A549 (cell line): Measurements from ENCODE around the gene DLG2. TPM values are rescaled to one million over a fixed set of nuclear protein-coding genes. Genes with fewer than 3 reads are reported as not detected.

ENCODE experiments used
- ATAC-seq, 2 experiments: fragments of 200-7000 bp in 1 of 2; fragments of >200 bp in 1 of 2; cut with Nextera tagmentation in 1 of 2; cut with Tn5 transposase in 1 of 2; 3 replicates each; pipeline versions ENCODE4 v1.8.0 to v1.9.1; 2018 to 2020; ENCODE audit warnings: mild to moderate bottlenecking in 1 of 2, moderate library complexity in 1 of 2
- CTCF ChIA-PET: fragments of 300-600 bp; sonication (Branson Sonifier 250); formaldehyde crosslinking; extraction: SDS; loops from one replicate; lab custom pipeline; 2021; ENCODE audit warnings: antibody characterized with exemption, inconsistent platforms; lab: Yijun Ruan, JAX
- POLR2A ChIA-PET: fragments of 350-600 bp; formaldehyde crosslinking; extraction: SDS; loops from one replicate; lab custom pipeline; 2021; ENCODE audit warnings: antibody characterized with exemption, inconsistent platforms; lab: Yijun Ruan, JAX
- DNase-seq, 2 experiments: peaks; one replicate each; pipeline versions ENCODE4 v3.0.0 to v3.0.0-alpha.2; 2011 to 2016; ENCODE audit warnings: low read depth in 1 of 2, low spot score in 1 of 2
- FAIRE-seq: peaks from 2 replicates; lab custom pipeline; 2011; peaks lifted over from hg19 to GRCh38; lab: Jason Lieb, UNC
- H3K27ac ChIP-seq, 2 experiments: fragments of >200 bp; sonication (Bioruptor Twin); formaldehyde crosslinking; 3 replicates each; pipeline ENCODE4 v1.5.1; 2016 to 2017
- H3K4me1 ChIP-seq: fragments of >200 bp; sonication (Bioruptor Twin); formaldehyde crosslinking; 3 replicates; pipeline ENCODE4 v1.6.1; 2016
- H3K4me2 ChIP-seq: fragments of >200 bp; sonication (Bioruptor Twin); formaldehyde crosslinking; 3 replicates; pipeline ENCODE4 v1.6.1; 2016
- H3K4me3 ChIP-seq: fragments of >200 bp; sonication (Bioruptor Twin); formaldehyde crosslinking; 3 replicates; pipeline ENCODE4 v1.5.1; 2016
- H3K9me3 ChIP-seq: fragments of >200 bp; sonication (Bioruptor Twin); formaldehyde crosslinking; 3 replicates; pipeline ENCODE4 v1.6.1; 2016
- BHLHE40 ChIP-seq: IDR thresholded peaks from 2 replicates; pipeline ENCODE4 v1.6.1; 2012; ENCODE audit warnings: low read depth, low read length, inconsistent platforms
- CBX2 ChIP-seq: fragments of 200-600 bp; sonication (generic); IDR thresholded peaks from 2 replicates; pipeline ENCODE4 v1.6.1; 2016; ENCODE audit warnings: low read depth, mild to moderate bottlenecking, borderline replicate concordance
- CHD4 ChIP-seq: fragments of 200-600 bp; sonication (generic); IDR thresholded peaks from 2 replicates; pipeline ENCODE4 v1.6.1; 2016; ENCODE audit warnings: antibody characterized with exemption, mild to moderate bottlenecking, borderline replicate concordance
- EHMT2 ChIP-seq: fragments of 200-600 bp; sonication (generic); IDR thresholded peaks from 2 replicates; pipeline ENCODE4 v1.6.1; 2016; ENCODE audit warnings: antibody characterized with exemption, low read depth, mild to moderate bottlenecking, moderate library complexity
- HDAC2 ChIP-seq: fragments of 200-600 bp; sonication (generic); IDR thresholded peaks from 2 replicates; pipeline ENCODE4 v1.6.1; 2016
- HEYL ChIP-seq: fragments of 250-450 bp; sonication (Bioruptor Pico); IDR thresholded peaks from 2 replicates; pipeline ENCODE4 v1.8.0; 2021; ENCODE audit warnings: mild to moderate bottlenecking, moderate library complexity
- HOXA7 ChIP-seq: fragments of 250-450 bp; sonication (Bioruptor Pico); IDR thresholded peaks from 2 replicates; pipeline ENCODE4 v1.5.0; 2020; ENCODE audit warnings: mild to moderate bottlenecking, moderate library complexity
- JUN ChIP-seq, 2 experiments: fragments of >200 bp; sonication (Bioruptor Twin); formaldehyde crosslinking; IDR thresholded peaks; 2 replicates in 1 of 2; 3 replicates in 1 of 2; pipeline ENCODE4 v1.6.1; 2016 to 2017
- JUNB ChIP-seq: fragments of >200 bp; sonication (Bioruptor Twin); formaldehyde crosslinking; IDR thresholded peaks from 2 replicates; pipeline ENCODE4 v1.6.1; 2016
- KDM1A ChIP-seq: fragments of 200-600 bp; sonication (generic); IDR thresholded peaks from 2 replicates; pipeline ENCODE4 v1.6.1; 2016; ENCODE audit warnings: low read depth, mild to moderate bottlenecking
- MYC ChIP-seq: IDR thresholded peaks from 2 replicates; pipeline ENCODE4 v1.6.1; 2012; ENCODE audit warnings: mild to moderate bottlenecking, inconsistent platforms, low read length, improper control_type of control experiment, borderline replicate concordance
- NFE2L2 ChIP-seq: fragments of 150-350 bp; conservative IDR thresholded peaks from 2 replicates; pipeline ENCODE4 v1.6.1; 2014; ENCODE audit warnings: low read length
- NR3C1 ChIP-seq: fragments of >200 bp; sonication (Bioruptor Twin); formaldehyde crosslinking; IDR thresholded peaks from 3 replicates; pipeline ENCODE4 v1.6.1; 2017
- RAD21 ChIP-seq, 2 experiments: fragments of >200 bp in 1 of 2; sonication (Bioruptor Twin) in 1 of 2; formaldehyde crosslinking in 1 of 2; IDR thresholded peaks in 1 of 2; conservative IDR thresholded peaks in 1 of 2; 2 replicates in 1 of 2; 3 replicates in 1 of 2; pipeline ENCODE4 v1.6.1; 2012 to 2018; ENCODE audit warnings: inconsistent platforms in 1 of 2
- RNF2 ChIP-seq: fragments of 200-600 bp; sonication (generic); IDR thresholded peaks from 2 replicates; pipeline ENCODE4 v1.6.1; 2016; ENCODE audit warnings: low read depth, mild to moderate bottlenecking, antibody characterized with exemption, moderate library complexity, borderline replicate concordance
- SREBF2 ChIP-seq: fragments of 450-650 bp; IDR thresholded peaks from 2 replicates; pipeline ENCODE4 v1.6.1; 2014; ENCODE audit warnings: mild to moderate bottlenecking, moderate library complexity
- TFCP2L1 ChIP-seq: fragments of 250-450 bp; sonication (Bioruptor Pico); IDR thresholded peaks from 2 replicates; pipeline ENCODE4 v1.5.0; 2021; ENCODE audit warnings: mild to moderate bottlenecking
- ZC3H11A ChIP-seq: fragments of 450-650 bp; IDR thresholded peaks from 2 replicates; pipeline ENCODE4 v1.6.1; 2014; ENCODE audit warnings: antibody characterized with exemption, mild to moderate bottlenecking
- ZSCAN20 ChIP-seq: fragments of 250-450 bp; sonication (Bioruptor Pico); IDR thresholded peaks from 2 replicates; pipeline ENCODE4 v1.8.0; 2022; ENCODE audit warnings: mild to moderate bottlenecking, moderate library complexity
- WGBS: methylation state at CpG from one replicate; pipeline ENCODE4 v1.1.6; 2017; ENCODE audit errors: missing lambda C conversion rate; 5-methylcytosine and 5-hydroxymethylcytosine counted together
- polyA plus RNA-seq, 4 experiments: library from polyadenylated mRNA; depleted of rRNA in 3 of 4; stranded (reverse); fragments of >200 nt; fragmentation: RNase III in 1 of 4; extraction: RNeasy Plus Mini Kit Qiagen cat#74134 plus additional on column Dnase treatment in 1 of 4; gene quantifications; 2 replicates in 3 of 4; 3 replicates in 1 of 4; pipeline ENCODE4 v1.2.3, GENCODE V29; 2011 to 2017
- TF ChIP-seq, protein P1 (sequence below): fragments of 250-450 bp; sonication (Bioruptor Pico); IDR thresholded peaks from 2 replicates; pipeline ENCODE4 v1.5.0; 2020; ENCODE audit warnings: low read depth, mild to moderate bottlenecking, moderate library complexity
- TF ChIP-seq, protein P2 (sequence below): IDR thresholded peaks from 2 replicates; pipeline ENCODE4 v1.6.1; 2012
- TF ChIP-seq, protein P3 (sequence below): fragments of 250-450 bp; sonication (Bioruptor Pico); IDR thresholded peaks from 2 replicates; pipeline ENCODE4 v1.5.0; 2021; ENCODE audit warnings: mild to moderate bottlenecking, moderate library complexity, borderline replicate concordance
- TF ChIP-seq, protein P4 (sequence below): IDR thresholded peaks from 2 replicates; pipeline ENCODE4 v1.6.1; 2012

The DLG2 gene
- polyA plus RNA-seq, 2 of the 4 experiments (the other 2 are of a cell fraction): 0.26 to 0.79 TPM

DNA sequence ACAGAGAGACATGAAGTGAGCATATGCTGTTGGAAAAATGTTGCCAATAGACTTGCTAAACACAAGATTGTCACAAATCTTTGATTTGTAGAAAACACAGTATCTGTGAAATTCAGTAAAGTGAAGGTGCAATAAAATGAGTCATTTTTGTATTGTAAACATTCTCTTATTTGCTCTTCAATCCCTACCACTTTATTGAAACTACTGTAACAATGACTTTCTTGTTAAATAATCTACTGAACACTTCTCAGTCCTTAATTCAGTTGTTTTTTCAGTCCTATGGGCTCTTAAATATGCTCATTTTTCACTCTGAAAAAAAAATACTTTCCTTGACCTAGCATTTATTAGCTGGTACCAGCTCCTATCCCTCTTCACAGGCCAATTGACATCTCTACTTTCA, 531.9 kb downstream of the DLG2 start:
- ChIA-PET POLR2A (no interaction called here), CTCF (interaction anchor here (0.6 kb wide), 2 partner anchors 532 to 911 kb away, joined by 3 to 4 read pairs; no protein-coding TSS in a partner anchor)
- DNase-seq: no peak
- H3K27ac ChIP-seq: no peak overlapping the region
- no peaks in the 10 kb centered on the region for H3K4me1 ChIP-seq
- H3K9me3 ChIP-seq: no peaks in the 10 kb centered on the region; the same call in 2 of the 3 replicates
- H3K4me2 ChIP-seq: no peak overlapping the region
- no peak for FAIRE-seq
- TF ChIP-seq JUNB: no peak
- no peak for TF ChIP-seq ZSCAN20 (CRISPR knock-in tag)
- no peak for TF ChIP-seq RNF2
- no peak for TF ChIP-seq NFE2L2
- TF ChIP-seq CBX2: no peak
- TF ChIP-seq, protein P1, sequence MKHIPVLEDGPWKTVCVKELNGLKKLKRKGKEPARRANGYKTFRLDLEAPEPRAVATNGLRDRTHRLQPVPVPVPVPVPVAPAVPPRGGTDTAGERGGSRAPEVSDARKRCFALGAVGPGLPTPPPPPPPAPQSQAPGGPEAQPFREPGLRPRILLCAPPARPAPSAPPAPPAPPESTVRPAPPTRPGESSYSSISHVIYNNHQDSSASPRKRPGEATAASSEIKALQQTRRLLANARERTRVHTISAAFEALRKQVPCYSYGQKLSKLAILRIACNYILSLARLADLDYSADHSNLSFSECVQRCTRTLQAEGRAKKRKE (CRISPR knock-in tag): no peak
- TF ChIP-seq, protein P2, sequence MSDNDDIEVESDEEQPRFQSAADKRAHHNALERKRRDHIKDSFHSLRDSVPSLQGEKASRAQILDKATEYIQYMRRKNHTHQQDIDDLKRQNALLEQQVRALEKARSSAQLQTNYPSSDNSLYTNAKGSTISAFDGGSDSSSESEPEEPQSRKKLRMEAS: no peak
- TF ChIP-seq TFCP2L1 (CRISPR knock-in tag): no peak
- TF ChIP-seq HDAC2: no peak
- TF ChIP-seq, protein P3, sequence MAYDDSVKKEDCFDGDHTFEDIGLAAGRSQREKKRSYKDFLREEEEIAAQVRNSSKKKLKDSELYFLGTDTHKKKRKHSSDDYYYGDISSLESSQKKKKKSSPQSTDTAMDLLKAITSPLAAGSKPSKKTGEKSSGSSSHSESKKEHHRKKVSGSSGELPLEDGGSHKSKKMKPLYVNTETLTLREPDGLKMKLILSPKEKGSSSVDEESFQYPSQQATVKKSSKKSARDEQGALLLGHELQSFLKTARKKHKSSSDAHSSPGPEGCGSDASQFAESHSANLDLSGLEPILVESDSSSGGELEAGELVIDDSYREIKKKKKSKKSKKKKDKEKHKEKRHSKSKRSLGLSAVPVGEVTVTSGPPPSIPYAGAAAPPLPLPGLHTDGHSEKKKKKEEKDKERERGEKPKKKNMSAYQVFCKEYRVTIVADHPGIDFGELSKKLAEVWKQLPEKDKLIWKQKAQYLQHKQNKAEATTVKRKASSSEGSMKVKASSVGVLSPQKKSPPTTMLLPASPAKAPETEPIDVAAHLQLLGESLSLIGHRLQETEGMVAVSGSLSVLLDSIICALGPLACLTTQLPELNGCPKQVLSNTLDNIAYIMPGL (CRISPR knock-in tag): no peak
- TF ChIP-seq CHD4: no peak
- no peak for TF ChIP-seq JUN (IDR thresholded peaks at IDR 0.05)
- no peak for TF ChIP-seq RAD21 (conservative IDR thresholded peaks at IDR 0.05 in 1 of 2, IDR thresholded peaks at IDR 0.05 in 1 of 2)
- TF ChIP-seq ZC3H11A: no peak
- no peak for TF ChIP-seq NR3C1
- TF ChIP-seq, protein P4, sequence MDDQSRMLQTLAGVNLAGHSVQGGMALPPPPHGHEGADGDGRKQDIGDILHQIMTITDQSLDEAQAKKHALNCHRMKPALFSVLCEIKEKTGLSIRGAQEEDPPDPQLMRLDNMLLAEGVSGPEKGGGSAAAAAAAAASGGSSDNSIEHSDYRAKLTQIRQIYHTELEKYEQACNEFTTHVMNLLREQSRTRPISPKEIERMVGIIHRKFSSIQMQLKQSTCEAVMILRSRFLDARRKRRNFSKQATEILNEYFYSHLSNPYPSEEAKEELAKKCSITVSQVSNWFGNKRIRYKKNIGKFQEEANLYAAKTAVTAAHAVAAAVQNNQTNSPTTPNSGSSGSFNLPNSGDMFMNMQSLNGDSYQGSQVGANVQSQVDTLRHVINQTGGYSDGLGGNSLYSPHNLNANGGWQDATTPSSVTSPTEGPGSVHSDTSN: no peak
- TF ChIP-seq BHLHE40: no peak
- no peak for ATAC-seq
- no peak overlapping the region for H3K4me3 ChIP-seq

DNA sequence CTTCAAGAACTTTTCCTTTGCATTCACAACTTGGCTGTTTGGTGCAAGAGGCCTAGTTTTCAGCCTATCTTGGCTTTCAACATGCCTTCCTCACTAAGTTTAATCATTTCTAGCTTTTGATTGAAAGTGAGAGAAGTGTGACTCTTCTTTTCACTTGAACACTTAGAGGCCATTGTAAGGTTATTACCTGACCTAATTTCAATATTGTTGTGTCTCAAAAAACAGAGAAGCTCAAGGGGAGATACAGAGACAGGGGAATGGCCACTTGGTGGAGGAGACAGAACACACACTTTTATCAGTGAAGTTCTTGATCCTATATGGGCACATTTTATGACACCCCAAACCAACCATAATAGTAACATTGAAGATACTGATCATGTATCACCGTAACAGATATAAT, 532.3 kb downstream of the DLG2 start:
- Histone ChIP-seq H3K27ac (no peak overlapping the region), H3K4me2 (no peak overlapping the region), H3K9me3 (no peaks in the 10 kb centered on the region; the same call in 2 of the 3 replicates), H3K4me1 (no peaks in the 10 kb centered on the region), H3K4me3 (no peak overlapping the region)
- ChIA-PET POLR2A (no interaction called here), CTCF (interaction anchor here (0.6 kb wide), 1 partner anchor 911 kb away, joined by 4 read pairs; no protein-coding TSS in a partner anchor)
- TF ChIP-seq HOXA7 (CRISPR knock-in tag) (no peak), ZC3H11A (no peak), KDM1A (no peak), HEYL (no peak), SREBF2 (no peak), JUN (IDR thresholded peaks at IDR 0.05) (no peak)
- no peak for DNase-seq
- WGBS: 36% methylated on average over 1 of the region's 1 CpG
- no peak for ATAC-seq
- FAIRE-seq: no peak

DNA sequence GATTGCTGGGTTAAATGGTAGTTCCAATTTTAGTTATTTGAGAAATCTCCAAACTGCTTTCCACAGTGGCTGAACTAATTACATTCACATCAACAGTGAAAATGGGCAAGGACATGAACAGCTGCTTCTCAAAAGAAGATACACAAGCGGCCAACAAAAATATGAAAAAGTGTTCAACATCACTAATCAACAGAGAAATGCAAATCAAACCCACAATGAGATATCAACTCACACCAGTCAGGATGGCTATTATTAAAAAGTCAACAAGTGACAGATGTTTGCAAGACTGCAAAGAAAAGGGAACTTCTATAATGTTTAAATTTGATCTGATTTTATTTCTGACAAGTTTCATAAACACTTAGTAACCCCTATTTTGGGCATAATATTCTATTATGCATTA, 537.5 kb downstream of the DLG2 start:
- TF ChIP-seq JUNB: no peak
- no peak for TF ChIP-seq EHMT2
- no peak for TF ChIP-seq MYC
- TF ChIP-seq BHLHE40: no peak
- H3K27ac ChIP-seq: no peak overlapping the region
- FAIRE-seq: no peak

More for the DNA sequence above, 537.5 kb downstream of the DLG2 start:
- CTCF ChIA-PET: interaction anchor here (0.6 kb wide), 1 partner anchor 230 kb away, joined by 4 read pairs; no protein-coding TSS in a partner anchor
- DNase-seq: no peak
- Histone ChIP-seq H3K9me3 (no peaks in the 10 kb centered on the region), H3K4me1 (peaks cover 4% of the 10 kb centered on the region; the same call in 1 of the 3 replicates), H3K4me3 (no peak overlapping the region), H3K4me2 (no peak overlapping the region)
- POLR2A ChIA-PET: no interaction called here
- WGBS: 25% methylated on average over 1 of the region's 1 CpG
- ATAC-seq: no peak
